B cell (primary cell): ENCODE results near the gene NRP1.

ENCODE experiments used
- CTCF ChIP-seq: fragments of 200-600 bp; IDR thresholded peaks from one replicate; pipeline ENCODE4 v1.8.0; 2022; ENCODE audit warnings: antibody characterized with exemption, mild to moderate bottlenecking
- EZH2 ChIP-seq: IDR thresholded peaks from 2 replicates; pipeline ENCODE4 v1.6.1; 2012; ENCODE audit warnings: borderline replicate concordance, low read depth, mild to moderate bottlenecking, moderate library complexity, low read length; ENCODE audit not compliant: insufficient read depth, poor library complexity, severe bottlenecking

- no peak for TF ChIP-seq CTCF
- no peak for TF ChIP-seq EZH2
These were observed 95.8 kb downstream of the NRP1 start for GRCh38 chr10:33238643-33239042.
